ENCODE measurements around the gene CARS2.
"Not testable (repeated sequence)": the region's sequence is repeated elsewhere in the genome, so short reads cannot be mapped to it uniquely, and the experiment has no call there.

Gene CARS2

GRCh38 chr13:110705826-110706569 is at the start of gene CARS2:
Gene CARS2, minus strand, starts transcription at chr13:110706116. Its CDS starts 23 bp downstream, at chr13:110706093.
- Mint-ChIP-seq H3K4me3 (peak within 1 kb of the TSS; percentile 90), H3K27ac (peak within 1 kb of the TSS; percentile 89), H3K4me1 (ENCODE audit: low read depth) (peaks cover 29% of the 10 kb centered on the region), H3K36me3 (ENCODE audit: low read depth) (peaks cover 14% of the 10 kb centered on the region), H3K9me3 (no peaks in the 10 kb centered on the region), H3K27me3 (ENCODE audit: low read depth) (no peaks in the 10 kb centered on the region)
- DNase-seq (ENCODE audit: low spot score), result peak; percentile 90

GRCh38 chr13:110748271-110748670 is 42.4 kb upstream of the CARS2 start:
- no peaks in the 10 kb centered on the region for H3K4me1 Mint-ChIP-seq (ENCODE audit: low read depth)
- no peak overlapping the region for H3K4me3 Mint-ChIP-seq
- H3K36me3 Mint-ChIP-seq (ENCODE audit: low read depth), result no peaks in the 10 kb centered on the region
- peaks cover 17% of the 10 kb centered on the region for H3K9me3 Mint-ChIP-seq
- no peak overlapping the region for H3K27ac Mint-ChIP-seq
- DNase-seq (ENCODE audit: low spot score), result no peak
- H3K27me3 Mint-ChIP-seq (ENCODE audit: low read depth), result peaks cover 4% of the 10 kb centered on the region

DNA sequence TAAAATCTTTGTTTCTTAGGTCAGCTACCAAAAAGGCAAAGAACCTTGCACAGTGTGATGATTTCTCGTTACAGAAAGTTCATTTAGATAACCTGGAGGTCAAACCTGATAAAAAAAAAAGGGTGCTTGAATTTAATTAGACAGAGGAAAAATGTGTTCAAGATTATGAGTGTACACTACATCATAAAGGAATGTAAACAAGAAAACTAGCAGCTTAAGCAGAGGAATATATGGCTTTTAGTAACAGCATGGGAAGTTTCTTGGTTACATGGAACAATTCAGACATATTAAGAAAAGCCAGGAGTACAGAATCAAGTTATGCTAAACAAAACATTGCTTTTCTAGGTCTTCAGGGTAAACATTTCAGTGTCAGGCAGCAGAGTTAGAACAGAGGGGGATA is 40.5 kb upstream of the CARS2 start:
- Mint-ChIP-seq H3K36me3 (ENCODE audit: low read depth) (no peaks in the 10 kb centered on the region), H3K4me3 (no peak overlapping the region), H3K27ac (no peak overlapping the region), H3K4me1 (ENCODE audit: low read depth) (no peaks in the 10 kb centered on the region), H3K27me3 (ENCODE audit: low read depth) (peaks cover 4% of the 10 kb centered on the region), H3K9me3 (peaks cover 22% of the 10 kb centered on the region)
- no peak for DNase-seq (ENCODE audit: low spot score)

- no peak for DNase-seq (ENCODE audit: low spot score)
- H3K36me3 Mint-ChIP-seq (ENCODE audit: low read depth), result no peaks in the 10 kb centered on the region
- no peak overlapping the region for H3K27ac Mint-ChIP-seq
- no peak overlapping the region for H3K4me3 Mint-ChIP-seq
- no peaks in the 10 kb centered on the region for H3K4me1 Mint-ChIP-seq (ENCODE audit: low read depth)
- peaks cover 4% of the 10 kb centered on the region for H3K27me3 Mint-ChIP-seq (ENCODE audit: low read depth)
- H3K9me3 Mint-ChIP-seq, result peaks cover 19% of the 10 kb centered on the region
These were observed 37.8 kb upstream of the CARS2 start for GRCh38 chr13:110743687-110744086.

DNA sequence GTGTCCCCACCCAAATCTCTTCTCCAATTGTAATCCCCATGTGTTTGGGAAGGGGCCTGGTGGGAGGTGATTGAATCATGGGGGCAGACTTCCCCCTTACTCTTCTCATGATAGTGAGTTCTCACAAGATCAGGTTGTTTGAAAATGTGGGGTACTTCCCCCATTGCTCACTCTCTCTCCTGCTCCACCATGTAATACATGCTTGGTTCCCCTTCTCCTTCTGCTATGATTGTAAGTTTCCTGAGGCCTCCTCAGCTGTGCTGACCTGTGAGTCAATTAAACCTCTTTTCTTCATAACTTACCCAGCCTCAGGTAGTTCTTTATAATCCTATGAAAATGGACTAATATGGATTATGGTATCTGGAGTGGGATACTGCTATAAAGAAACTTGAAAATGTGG is 31.6 kb upstream of the CARS2 start:
- no peak for DNase-seq (ENCODE audit: low spot score)
- no peaks in the 10 kb centered on the region for H3K9me3 Mint-ChIP-seq
- H3K4me3 Mint-ChIP-seq, result no peak overlapping the region
- H3K4me1 Mint-ChIP-seq (ENCODE audit: low read depth), result no peaks in the 10 kb centered on the region
- H3K36me3 Mint-ChIP-seq (ENCODE audit: low read depth), result no peaks in the 10 kb centered on the region
- H3K27ac Mint-ChIP-seq, result no peak overlapping the region
- H3K27me3 Mint-ChIP-seq (ENCODE audit: low read depth), result no peaks in the 10 kb centered on the region

- Mint-ChIP-seq H3K36me3 (ENCODE audit: low read depth) (no peaks in the 10 kb centered on the region), H3K4me1 (ENCODE audit: low read depth) (no peaks in the 10 kb centered on the region), H3K9me3 (no peaks in the 10 kb centered on the region), H3K27ac (no peak overlapping the region), H3K4me3 (no peak overlapping the region), H3K27me3 (ENCODE audit: low read depth) (peaks cover 3% of the 10 kb centered on the region)
- DNase-seq (ENCODE audit: low spot score), result no peak
These were observed 28.6 kb upstream of the CARS2 start for GRCh38 chr13:110734561-110734960.

DNA sequence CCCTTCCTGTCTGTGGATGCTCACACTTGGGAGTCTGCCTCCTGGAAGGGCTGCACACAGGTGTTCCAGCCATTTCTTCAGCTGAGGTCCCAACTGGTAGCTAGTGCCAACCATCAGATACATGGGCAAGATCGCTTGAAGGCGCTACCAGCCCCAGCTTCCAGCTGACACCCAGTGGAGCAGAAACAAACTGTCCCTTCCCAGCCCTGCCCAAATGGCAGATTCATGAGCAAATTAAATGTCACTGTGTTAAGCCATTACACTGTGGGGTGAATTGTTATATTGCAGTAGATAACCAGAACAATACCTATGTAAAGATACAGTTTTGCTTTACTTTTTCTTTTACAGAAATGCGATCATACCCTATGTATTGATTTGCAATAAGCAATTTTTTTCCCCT is 25.2 kb upstream of the CARS2 start:
- Mint-ChIP-seq H3K36me3 (ENCODE audit: low read depth) (no peaks in the 10 kb centered on the region), H3K4me1 (ENCODE audit: low read depth) (peaks cover 11% of the 10 kb centered on the region), H3K9me3 (no peaks in the 10 kb centered on the region), H3K4me3 (no peak overlapping the region), H3K27ac (no peak overlapping the region), H3K27me3 (ENCODE audit: low read depth) (peaks cover 3% of the 10 kb centered on the region)
- DNase-seq (ENCODE audit: low spot score), result no peak

- H3K36me3 Mint-ChIP-seq (ENCODE audit: low read depth), result peaks cover 6% of the 10 kb centered on the region
- DNase-seq (ENCODE audit: low spot score), result peak; percentile 65
- H3K9me3 Mint-ChIP-seq, result no peaks in the 10 kb centered on the region
- peak overlapping the region; percentile 70 for H3K27ac Mint-ChIP-seq
- H3K4me3 Mint-ChIP-seq, result peak overlapping the region; percentile 43
- H3K4me1 Mint-ChIP-seq (ENCODE audit: low read depth), result peaks cover 14% of the 10 kb centered on the region
- peaks cover 3% of the 10 kb centered on the region for H3K27me3 Mint-ChIP-seq (ENCODE audit: low read depth)
These were observed 20.8 kb upstream of the CARS2 start for GRCh38 chr13:110726726-110727125.

GRCh38 chr13:110726153-110726552 is 20.2 kb upstream of the CARS2 start:
- H3K27me3 Mint-ChIP-seq (ENCODE audit: low read depth); H3K36me3 Mint-ChIP-seq (ENCODE audit: low read depth); H3K9me3 Mint-ChIP-seq; H3K4me3 Mint-ChIP-seq; DNase-seq (ENCODE audit: low spot score); H3K27ac Mint-ChIP-seq: not testable (repeated sequence)
- H3K4me1 Mint-ChIP-seq (ENCODE audit: low read depth), result peaks cover 14% of the 10 kb centered on the region

DNA sequence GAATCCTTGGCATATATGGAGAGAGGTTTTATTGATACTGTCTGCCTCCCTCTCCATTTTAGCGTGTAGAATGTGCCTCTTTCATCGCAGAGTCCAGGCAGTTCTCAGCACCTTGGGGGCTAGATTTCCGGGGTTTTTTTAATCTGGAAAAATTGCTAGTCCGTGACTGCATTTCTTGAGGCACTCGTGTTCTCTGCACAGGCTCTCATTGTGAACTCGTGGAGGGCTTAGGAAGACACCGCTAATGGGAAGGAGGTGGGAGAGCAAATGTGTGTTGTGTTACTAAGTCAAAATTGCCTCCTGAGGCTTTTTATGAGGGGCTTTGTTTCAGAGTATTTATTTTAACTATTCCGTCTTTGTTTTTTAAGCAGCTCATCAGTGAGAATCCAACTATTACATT is 17.7 kb upstream of the CARS2 start:
- Mint-ChIP-seq H3K27ac (no peak overlapping the region), H3K9me3 (no peaks in the 10 kb centered on the region), H3K36me3 (ENCODE audit: low read depth) (peaks cover 14% of the 10 kb centered on the region), H3K4me1 (ENCODE audit: low read depth) (peaks cover 16% of the 10 kb centered on the region), H3K4me3 (no peak overlapping the region), H3K27me3 (ENCODE audit: low read depth) (no peaks in the 10 kb centered on the region)
- DNase-seq (ENCODE audit: low spot score), result no peak

DNA sequence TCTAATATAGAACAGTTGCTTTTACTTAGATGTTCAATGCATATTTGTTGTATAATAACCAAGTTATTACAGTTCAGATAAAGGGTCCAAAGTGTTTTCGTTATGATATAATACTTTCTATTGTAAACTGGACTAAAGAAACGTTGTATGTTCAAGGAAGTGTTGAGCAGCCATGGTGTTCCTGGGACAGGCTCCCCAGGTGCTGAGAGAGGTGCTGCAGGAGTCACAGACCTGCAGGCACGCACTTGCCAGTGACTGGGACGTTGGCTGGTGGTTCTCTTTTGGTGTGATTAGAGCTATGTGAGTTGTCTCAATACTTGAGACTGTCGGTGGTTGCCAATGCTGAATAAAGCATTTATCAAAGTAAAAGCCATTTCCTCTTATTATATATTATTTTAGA is 17.1 kb upstream of the CARS2 start:
- H3K27ac Mint-ChIP-seq, result no peak overlapping the region
- no peak overlapping the region for H3K4me3 Mint-ChIP-seq
- no peaks in the 10 kb centered on the region for H3K9me3 Mint-ChIP-seq
- peaks cover 18% of the 10 kb centered on the region for H3K4me1 Mint-ChIP-seq (ENCODE audit: low read depth)
- H3K36me3 Mint-ChIP-seq (ENCODE audit: low read depth), result peaks cover 14% of the 10 kb centered on the region
- DNase-seq (ENCODE audit: low spot score), result no peak
- no peaks in the 10 kb centered on the region for H3K27me3 Mint-ChIP-seq (ENCODE audit: low read depth)

GRCh38 chr13:110719036-110719710 is 13.3 kb upstream of the CARS2 start:
- Mint-ChIP-seq H3K36me3 (ENCODE audit: low read depth) (peaks cover 14% of the 10 kb centered on the region), H3K27ac (no peak overlapping the region), H3K4me3 (no peak overlapping the region), H3K9me3 (no peaks in the 10 kb centered on the region), H3K4me1 (ENCODE audit: low read depth) (peaks cover 15% of the 10 kb centered on the region), H3K27me3 (ENCODE audit: low read depth) (no peaks in the 10 kb centered on the region)
- no peak for DNase-seq (ENCODE audit: low spot score)

- H3K9me3 Mint-ChIP-seq, result no peaks in the 10 kb centered on the region
- H3K4me1 Mint-ChIP-seq (ENCODE audit: low read depth), result peaks cover 22% of the 10 kb centered on the region
- H3K27ac Mint-ChIP-seq, result peak overlapping the region; percentile 93
- peaks cover 4% of the 10 kb centered on the region for H3K27me3 Mint-ChIP-seq (ENCODE audit: low read depth)
- H3K4me3 Mint-ChIP-seq, result peak overlapping the region; percentile 96
- DNase-seq (ENCODE audit: low spot score), result no peak
- peaks cover 6% of the 10 kb centered on the region for H3K36me3 Mint-ChIP-seq (ENCODE audit: low read depth)
These were observed 10.3 kb upstream of the CARS2 start for GRCh38 chr13:110716247-110716515.

GRCh38 chr13:110715395-110716246 is 9.7 kb upstream of the CARS2 start:
- Mint-ChIP-seq H3K27ac (peak overlapping the region; percentile 93), H3K27me3 (ENCODE audit: low read depth) (peaks cover 4% of the 10 kb centered on the region), H3K4me1 (ENCODE audit: low read depth) (peaks cover 22% of the 10 kb centered on the region), H3K9me3 (no peaks in the 10 kb centered on the region), H3K4me3 (peak overlapping the region; percentile 96), H3K36me3 (ENCODE audit: low read depth) (peaks cover 6% of the 10 kb centered on the region)
- DNase-seq (ENCODE audit: low spot score), result peak; percentile 97
